Stimulated activated CD8-positive, alpha-beta memory T cell treated with anti-CD3 and anti-CD28 coated beads, Interleukin-12 subunit alpha, Interleukin-12 subunit beta, amount 100 ng/mL, for 24 hours (primary cell): ENCODE results near the gene DHFR2.
A peak's percentile ranks its signal among the peaks of the same experiment; 100 is the strongest.
"Not testable (repeated sequence)": the region's sequence is repeated elsewhere in the genome, so short reads cannot be mapped to it uniquely, and the experiment has no call there.

Experiments
- DNase-seq: peaks from one replicate; pipeline ENCODE4 v3.0.0-alpha.2; 2020; ENCODE audit errors: extremely low read depth

The DHFR2 gene

DNA sequence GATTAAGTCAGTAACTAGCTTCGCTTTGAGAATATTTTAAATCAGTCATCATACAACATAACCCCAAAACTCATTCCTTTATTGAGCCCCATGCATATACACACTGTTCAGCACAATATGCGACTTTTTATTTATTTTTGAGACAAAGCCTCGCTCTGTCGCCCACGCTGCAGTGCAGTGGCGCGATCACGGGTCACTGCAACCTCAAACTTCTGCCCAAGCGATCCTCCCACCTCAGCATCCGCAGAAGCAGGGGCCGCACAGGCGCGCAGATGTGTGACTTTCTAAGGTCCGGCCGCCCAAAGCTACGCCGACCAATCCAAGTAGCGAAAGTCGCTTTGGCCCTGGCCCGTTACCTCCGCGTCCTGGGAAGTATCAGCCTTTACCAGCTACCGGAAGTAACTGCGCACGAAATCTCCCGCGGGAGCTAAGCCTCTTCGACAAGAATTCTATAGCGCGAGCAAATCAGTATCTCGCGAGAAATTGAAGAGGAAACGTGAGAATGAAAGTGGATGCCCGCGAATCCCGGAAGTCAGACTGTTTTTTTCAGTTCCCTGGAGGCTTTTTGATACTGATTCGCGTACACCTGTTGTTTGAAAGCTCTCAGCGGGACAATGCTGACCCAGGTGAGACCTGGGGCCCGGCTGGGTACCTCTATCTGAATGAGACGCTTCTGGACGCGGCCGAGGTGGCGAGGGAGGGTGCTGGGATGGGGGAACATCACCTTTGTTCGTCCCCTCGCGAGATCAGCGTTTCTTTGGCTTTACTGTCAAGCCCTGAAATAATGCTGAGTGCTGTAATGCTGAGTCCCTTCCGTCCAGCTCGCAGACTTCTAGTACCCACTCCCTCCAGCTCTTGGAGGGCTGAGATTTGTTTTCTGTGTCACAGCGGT, at the start of gene DHFR2, which contains the start of gene NSUN3:
Gene DHFR2 (minus strand): TSS at position 404 of the 892 bp plus-strand sequence. CDS start 1,405 bp downstream, outside the sequence.
Gene NSUN3 (plus strand): TSS at position 549 of the 892 bp plus-strand sequence. CDS start 66 bp downstream, at position 615.
- peak; percentile 45 for DNase-seq

DNA sequence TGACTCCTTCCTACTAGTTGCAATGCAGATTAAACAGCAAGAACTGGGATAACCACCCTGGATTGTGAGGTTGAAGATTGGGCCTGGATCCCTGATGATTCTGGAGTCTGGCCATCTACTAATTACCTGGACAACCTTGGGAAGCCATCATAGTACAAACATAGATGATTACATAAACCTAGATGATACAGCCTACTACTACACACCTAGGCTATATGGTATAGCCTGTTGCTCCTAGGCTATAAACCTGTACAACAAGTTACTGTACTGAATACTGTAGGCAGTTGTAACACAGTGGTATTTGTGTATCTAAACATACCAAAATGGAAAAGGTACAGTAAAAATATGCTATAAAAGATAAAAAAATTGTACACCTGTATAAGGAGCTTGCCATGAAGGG, 48.1 kb upstream of the DHFR2 start:
- DNase-seq, result no peak

DNA sequence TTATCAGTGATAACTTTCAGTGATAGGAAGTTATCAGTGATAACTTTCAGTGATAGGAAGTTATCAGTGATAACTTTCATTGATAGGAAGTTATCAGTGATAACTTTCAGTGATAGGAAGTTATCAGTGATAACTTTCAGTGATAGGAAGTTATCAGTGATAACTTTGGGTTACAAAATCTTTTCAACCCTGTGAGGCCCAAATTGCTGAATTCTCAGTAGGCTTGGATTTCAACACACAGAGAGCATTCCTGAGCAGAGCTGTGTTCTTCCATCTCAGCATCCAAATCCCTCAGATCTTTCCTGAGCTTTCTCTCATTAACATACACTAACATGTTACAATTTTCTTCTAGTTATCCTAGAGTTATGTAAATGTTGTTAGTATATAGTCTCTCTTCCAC, 47.5 kb upstream of the DHFR2 start:
- DNase-seq, result not testable (repeated sequence)

DNA sequence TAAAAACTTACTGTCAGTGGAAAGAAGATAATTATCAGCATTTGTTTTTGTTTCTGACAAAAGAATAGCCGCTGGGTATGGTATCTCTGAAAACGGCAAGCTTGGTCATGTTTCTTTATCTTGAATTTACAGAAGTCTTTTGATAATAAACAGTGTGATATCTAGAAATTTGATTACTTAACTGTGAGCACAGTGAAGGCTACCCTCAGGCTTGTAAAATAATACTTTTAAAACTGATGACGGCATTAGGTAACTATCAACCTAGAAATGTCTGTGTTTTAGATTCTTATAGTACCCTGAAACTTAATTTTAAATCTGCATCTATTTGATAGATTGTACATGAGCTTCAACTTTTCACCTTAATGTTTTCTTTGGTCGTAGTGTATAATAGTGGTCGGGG, 43.6 kb upstream of the DHFR2 start:
- no peak for DNase-seq

DNA sequence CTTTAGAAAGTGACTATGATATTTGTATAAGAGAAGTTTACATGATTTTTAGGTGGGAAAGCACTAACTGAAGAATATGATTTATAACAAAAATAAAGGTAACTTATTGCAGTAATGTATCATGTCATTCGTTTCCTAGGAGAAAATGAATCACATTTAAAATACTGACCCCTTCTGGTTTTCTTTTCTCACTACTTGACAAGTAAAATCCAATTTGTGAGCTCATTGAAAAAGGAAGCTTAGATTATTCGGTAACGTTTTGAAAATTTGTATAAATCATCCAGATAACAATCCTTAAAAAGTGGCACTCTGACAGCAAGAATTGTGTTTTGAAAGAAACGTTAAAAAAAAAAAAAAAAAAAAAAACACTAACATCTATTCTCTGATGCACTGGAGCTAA, 39.1 kb upstream of the DHFR2 start:
- no peak for DNase-seq

DNA sequence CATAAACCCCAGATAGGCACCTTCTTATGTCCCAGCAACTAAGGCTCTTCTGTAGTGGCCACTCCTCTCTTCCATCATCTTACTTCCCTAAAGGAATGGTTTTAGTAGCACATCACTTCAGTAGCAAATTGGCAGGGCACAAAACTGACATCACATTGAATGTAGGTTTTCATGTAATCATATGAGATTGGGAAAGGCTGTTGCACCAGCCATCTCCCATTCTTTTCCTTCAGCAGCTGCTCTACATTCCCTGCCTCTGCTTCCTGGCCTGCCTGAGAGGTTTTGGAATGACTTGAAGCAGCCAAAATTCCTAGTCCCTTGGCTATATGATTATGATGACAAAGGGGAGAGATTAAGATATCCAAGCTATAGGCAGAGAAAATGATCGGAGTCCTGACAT, 36.6 kb upstream of the DHFR2 start:
- no peak for DNase-seq

DNA sequence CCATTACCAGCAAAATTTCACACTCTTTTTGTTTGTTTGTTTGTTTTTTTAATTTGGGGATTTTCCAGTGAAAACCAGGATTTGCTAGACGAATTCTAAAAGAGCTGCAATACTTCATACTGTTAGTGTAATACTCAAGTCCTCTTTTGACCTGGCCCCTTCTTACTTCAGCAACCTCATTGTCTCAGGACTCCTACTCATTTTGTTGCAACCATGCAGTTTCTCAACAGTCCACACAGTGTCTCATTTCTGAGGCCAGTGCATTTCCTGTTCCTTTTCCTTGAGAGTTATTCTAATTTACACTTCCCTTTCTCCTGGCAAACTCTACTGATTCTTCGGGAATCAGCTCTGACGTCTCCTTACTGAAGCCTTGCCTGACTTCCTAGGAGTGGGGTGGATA, 35.7 kb upstream of the DHFR2 start:
- DNase-seq, result no peak

DNA sequence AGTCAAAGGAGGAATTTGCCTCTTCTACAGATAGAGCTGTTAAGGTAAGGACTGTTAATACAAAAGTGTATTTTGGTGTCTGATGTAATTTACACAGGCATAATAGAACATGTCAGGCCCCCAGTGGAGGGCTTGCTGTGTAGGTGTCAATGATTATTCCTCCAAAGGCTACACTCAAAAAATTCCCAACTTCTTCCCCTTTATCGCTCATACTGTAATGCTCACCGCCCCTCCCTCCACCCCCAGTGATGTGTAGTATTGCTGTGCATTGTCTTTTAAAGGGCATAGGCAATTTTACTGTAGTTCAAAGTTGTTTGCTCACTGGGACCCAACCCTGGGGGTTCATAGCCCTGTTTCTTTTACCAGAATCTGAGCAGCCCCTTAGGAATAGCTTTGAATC, 32.4 kb upstream of the DHFR2 start:
- DNase-seq, result no peak

DNA sequence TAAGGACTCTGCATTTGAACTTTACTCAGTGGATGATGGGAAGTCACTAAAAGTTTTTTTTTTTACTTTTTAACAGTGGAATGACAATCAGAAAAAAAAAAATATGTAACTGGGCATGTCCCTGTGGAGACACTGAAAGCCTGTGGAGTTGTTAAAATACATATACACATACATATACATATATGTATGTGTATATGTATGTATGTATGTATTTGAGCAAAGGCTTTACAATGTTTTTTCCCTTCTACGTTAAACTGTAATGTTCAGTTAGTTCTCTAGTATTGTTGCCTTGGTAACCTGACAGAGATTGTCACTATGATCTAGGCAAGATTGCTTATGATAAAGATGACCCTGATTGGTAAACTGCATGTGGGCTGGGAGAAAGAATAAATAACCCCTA, 30.4 kb upstream of the DHFR2 start:
- DNase-seq, result no peak

DNA sequence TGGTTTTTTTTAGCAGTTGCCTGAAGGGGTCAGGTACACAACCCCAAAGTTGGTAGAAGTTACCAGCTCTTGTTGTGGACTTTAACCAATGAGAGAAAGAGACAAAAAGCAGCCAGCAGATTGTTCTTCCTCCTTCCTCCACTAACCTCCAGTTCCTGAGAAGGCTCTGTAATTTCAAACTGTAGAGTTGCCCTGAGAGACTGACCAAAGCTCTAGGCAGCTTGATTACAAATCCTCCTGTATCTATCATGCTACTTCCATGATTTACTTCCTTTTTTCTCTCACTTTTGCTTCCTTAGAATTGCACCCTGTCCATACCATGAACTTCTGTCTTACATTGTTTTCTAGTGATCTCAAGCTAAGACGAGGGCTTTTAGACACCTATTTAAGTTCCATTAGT, 29.4 kb upstream of the DHFR2 start:
- DNase-seq, result no peak

DNA sequence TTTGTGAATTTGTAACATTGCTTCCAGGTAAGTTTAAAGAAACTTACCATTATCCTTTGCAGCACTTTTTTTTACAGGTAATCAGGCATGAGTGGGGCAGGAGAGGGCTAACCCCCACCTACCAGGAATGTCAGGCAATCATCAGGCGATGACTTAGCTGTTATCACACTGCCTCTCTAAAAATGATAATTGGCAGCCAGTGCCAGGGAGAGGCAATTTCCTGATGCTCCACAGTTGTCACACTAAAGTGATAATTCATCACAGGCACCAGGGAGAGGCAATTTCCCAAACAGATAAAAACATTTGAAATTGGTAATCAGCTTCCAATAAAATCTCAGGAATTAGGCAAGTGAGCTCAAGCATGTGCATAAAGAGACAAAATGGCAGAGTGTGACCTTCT, 26.4 kb upstream of the DHFR2 start:
- no peak for DNase-seq

DNA sequence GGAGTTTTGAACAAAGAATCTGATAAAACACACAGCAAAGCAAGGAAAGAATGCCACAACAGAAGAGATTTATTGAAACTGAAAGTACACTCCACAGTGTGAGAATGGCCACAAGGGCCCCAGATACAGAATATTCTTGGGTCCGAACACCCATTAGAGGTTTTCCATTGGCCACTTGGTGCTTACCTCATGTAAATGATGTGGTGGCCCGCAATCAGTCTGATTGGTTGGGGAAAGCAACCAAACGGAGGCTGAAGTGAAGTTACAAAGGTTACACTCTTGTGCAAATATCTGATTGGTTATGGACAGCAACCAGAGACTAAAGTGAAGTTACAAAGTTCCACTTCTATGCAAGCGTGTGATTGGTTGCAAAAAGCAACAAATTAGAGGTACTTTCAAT, 20.5 kb upstream of the DHFR2 start:
- DNase-seq, result no peak

DNA sequence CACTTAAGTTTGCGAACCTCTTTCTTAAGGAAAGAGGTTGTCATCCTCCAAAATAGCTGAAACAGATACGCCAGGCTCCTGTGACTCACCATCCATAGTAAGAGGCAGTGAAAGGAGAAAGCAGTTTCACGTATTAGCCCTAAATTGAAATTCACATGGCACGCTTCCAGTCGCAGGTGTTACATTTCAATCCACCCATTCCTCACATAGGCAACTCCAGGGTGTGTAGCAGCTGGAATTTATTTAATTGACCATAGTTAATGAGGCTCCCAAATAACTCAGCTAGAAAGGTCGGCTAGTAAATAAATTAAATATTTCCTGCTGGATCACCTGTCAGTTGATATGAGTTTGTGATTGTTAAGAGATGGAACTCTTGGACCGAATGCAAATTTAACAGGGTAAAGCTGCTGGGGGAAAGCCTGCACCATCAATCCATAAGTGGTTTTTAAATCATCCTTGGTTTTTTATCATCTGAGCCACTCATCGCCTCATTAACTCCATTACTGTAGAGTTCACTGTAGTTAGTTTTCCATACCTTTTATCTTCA, 19.7 kb upstream of the DHFR2 start:
- no peak for DNase-seq

DNA sequence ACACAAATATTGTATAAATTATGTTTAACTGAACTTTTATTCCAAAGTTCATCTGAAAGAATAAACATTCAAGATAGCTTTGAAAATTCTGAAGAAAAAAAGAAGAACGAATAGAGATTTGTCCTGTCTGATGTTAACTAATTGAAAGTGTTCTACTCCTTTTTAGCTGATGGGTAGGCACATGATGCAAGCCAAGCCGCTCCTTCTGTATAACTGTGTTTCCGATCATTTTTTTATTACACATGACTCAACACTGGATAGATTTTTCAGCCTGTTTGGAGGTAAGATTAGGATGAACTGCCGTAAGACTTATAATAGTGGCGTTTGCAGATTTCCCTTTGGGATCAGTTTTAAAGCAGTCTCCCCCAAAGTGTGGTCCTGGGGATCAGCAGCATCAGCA, 19.2 kb upstream of the DHFR2 start:
- DNase-seq, result no peak

DNA sequence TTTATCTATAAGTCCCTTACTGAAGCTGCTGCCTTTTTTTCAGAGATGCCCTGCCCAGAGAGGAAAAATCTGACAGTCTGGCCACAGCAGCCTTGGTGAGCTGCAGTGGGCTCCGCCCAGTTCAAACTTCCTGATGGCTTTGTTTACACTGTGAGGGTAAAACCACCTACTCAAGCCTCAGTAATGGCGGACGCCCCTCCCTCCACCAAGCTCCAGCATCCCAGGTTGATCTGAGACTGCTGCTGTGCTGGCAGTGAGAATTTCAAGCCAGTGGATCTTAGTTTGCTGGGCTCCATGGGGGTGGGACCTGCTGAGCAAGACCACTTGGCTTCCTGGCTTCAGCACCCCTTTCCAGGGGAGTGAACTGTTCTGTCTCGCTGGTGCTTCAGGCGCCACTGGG, 17.8 kb upstream of the DHFR2 start:
- not testable (repeated sequence) for DNase-seq

DNA sequence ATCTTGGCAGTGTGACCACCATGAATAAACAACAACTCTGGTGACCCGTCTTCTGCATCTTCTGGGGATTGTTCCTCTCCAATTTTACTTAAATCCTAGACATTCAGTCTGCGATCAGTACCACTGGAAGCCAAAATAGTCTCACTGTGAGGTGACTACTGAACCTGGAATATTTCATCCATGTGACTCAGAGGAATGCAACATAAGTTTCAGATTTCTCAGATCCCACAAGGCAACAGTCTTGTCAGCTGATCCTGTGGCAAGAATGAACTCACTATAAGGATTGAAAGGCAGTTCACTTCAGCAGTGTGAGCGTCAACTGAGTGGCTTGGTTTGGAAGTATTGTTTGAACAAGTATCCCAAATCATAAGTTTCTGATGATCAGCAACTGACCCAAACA, 13.3 kb upstream of the DHFR2 start:
- no peak for DNase-seq

DNA sequence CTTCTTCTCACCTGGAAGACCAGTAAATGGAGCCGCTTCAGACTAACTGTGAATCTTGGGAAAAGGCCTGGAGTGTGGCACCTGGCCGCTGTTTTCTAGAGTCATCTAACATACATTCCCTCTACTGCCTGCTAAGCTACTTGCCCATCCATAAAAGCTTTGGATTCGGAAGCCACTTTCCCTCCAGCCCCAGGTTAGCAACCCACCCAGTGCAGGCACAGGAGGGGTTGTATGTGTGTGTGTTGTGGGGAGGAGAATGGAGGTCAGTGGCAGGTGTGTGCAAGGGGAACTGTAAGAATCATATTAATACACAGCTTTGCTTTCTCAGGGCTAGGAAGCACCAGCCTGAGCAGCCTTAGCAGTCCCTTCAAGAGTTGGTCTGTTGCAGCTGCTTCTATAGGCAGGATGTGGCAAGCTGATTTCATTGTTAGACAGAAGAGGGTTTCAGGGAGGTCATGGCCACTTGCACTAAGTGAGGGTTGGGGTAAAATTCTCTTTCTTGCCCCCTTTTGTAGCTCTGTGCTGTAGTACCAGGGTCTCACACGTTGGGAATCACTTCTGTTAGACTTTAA, 9.1 kb upstream of the DHFR2 start:
- DNase-seq, result no peak

DNA sequence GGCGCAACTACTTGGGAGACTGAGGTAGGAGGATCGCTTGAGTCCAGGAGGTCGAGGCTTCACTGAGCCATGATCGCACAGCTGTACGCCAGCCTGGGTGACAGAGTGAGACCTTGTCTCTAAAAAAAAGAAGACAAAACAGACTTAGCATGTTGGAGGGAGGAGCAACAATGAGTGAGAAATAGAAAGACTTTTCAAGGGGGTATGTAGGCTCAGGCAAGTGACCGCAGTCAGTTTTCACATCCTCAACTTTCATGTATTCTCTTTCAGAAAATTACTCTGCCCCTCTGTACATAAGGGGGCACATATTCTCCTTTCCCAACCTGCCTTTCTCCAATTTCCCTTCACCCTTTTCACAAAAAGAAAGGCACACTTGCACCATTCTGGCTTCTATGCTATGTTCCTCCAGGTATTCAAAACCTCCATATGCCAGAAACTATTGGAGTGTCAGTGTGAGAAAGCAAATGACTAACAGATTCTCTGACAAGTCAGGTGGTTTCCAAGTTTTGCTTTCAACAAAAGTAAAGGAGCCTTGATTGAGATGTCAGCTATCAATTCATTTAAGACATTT, 7.7 kb upstream of the DHFR2 start:
- no peak for DNase-seq

DNA sequence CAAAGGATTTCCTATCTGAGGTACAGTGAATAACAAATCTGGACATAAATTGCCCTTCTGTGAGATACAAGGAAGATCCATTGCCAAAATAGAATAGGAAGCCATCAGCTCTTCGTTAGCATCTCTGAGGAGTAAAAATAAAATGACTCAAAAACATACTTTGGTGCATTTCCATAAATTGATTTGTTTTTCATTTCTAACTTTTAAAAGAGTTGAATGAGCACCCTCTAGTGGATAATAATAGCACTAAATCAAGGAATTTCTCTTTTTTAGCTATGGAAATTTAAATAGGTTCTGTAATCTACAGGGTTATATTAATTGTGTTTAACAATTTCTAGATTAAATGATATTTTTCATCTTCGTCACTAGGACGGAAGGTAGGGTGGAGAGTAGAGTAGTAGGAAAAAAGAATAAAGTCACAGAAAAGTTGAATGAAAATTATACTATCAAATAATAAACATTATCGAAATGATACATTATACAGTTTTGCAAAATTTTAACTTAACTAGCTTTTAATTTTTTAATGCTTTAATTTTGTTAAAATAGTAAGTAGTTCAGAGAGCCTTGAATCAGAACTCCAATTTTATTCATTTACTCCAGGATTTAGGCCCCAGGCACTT, 6.6 kb upstream of the DHFR2 start:
- no peak for DNase-seq

DNA sequence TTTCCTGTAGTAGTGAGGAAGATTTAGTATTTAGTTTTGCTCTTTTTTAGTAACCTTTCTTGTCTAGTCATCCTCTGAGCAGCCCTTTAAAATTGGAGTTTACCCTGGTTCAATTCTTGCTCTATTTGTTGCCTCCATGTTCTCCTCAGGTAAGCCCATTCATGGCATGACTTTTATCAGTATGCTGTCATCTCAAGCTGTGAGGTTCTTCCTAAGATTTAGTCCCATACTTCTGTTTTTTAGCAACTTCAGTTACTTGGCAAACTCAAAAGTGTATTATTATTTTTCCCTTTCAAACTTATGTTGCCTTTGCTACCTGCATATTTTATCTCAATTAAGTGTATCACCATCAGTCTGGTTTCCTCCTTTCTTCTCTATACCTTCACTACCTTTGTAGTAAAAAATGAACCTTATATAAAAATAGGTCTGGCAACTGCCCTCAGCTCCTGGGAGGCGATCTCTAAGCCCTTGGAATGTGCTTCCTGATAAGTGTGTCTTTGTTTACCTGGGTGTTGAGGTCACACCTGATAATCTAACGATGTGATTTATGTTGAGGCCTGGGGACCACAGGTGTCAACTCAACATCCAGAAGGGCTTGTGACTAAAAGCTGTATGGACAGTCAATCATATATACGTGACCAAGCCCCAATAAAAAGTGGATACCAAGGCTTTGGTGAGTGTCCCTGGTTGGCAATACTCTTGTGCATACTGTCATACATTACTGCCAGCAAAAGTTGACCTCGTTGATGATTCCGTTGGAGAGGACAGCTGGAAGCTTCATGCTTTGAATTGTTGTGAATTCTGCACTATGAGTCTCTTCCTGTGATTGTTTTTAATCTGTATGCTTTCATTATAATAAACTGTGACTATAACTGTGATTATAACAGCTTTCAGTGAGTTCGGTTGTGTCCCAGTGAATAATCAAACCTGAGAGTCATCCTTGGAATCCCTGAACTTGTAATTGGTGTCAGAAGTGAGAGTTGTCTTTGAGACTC, 4.1 kb upstream of the DHFR2 start:
- no peak for DNase-seq
